Vagina (tissue), 2 donors: ENCODE results near the gene MRGPRE.

Experiments
- POLR2A ChIP-seq, 2 donors: fragments of 450-650 bp; IDR thresholded peaks; one replicate each; pipeline ENCODE4 v1.6.1; 2017; ENCODE audit warnings: antibody characterized with exemption in 2 of 2, mild to moderate bottlenecking in 2 of 2, moderate library complexity in 2 of 2
- POLR2AphosphoS5 ChIP-seq, 2 donors: sonication (generic); formaldehyde crosslinking; IDR thresholded peaks; one replicate each; pipeline ENCODE4 v1.9.0; 2017; ENCODE audit warnings: antibody characterized with exemption in 2 of 2, mild to moderate bottlenecking in 2 of 2, low read depth in 1 of 2; ENCODE audit not compliant: insufficient read depth in 1 of 2
- TF ChIP-seq, protein P1 (sequence below), 3 experiments: fragments of 450-650 bp in 2 of 3; fragments of 200-600 bp in 1 of 3; sonication (generic) in 1 of 3; IDR thresholded peaks; one replicate each; pipeline ENCODE4 v1.5.1; 2017 to 2019; ENCODE audit warnings: antibody characterized with exemption in 3 of 3, mild to moderate bottlenecking in 2 of 3, moderate library complexity in 2 of 3

DNA sequence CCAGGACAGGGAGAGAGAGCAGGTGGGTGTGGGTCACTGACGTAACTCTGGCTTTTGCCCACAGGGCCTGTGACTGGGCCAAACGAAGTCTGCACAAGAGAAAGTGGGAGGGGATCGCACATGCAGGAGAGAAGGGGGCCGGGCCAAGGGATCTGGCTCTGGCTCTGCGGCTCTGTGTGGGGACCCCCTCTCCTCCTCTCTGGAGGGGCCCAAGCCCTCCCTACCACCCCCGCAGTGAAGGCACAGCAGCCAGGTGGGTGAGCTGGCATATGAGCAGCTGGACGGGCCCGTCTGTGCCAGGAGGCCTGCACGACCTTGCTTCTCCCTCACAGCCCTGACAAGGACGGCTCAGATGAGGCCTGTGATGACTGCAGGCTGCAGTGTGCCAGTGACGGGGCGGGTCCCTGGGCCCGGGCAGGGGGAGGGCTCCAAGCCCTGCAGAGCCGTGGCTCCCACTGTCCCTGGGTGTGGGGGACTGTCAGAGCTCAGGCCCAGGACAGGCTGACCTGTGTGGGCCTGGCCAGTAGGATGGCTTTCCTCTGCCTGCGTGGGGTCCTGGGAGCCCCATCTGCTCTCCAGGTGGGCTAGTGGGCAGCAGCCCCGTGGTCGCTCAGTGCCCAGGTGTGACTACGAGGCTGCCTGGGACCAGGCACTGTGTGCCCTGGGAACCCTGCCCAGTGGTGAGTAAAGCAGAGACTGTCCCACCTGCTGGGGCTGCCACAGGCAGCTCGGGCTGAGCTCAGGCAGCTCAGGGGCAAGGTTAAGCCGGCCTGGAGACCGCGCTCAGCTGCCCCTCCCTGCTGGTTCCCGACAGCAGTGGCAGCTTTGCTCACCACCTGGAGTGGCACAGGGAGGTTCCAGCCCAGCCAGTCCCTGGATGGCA lies 35.8 kb downstream of the MRGPRE start:
- TF ChIP-seq POLR2A (IDR thresholded peaks at IDR 0.05): no peak
- TF ChIP-seq, protein P1, sequence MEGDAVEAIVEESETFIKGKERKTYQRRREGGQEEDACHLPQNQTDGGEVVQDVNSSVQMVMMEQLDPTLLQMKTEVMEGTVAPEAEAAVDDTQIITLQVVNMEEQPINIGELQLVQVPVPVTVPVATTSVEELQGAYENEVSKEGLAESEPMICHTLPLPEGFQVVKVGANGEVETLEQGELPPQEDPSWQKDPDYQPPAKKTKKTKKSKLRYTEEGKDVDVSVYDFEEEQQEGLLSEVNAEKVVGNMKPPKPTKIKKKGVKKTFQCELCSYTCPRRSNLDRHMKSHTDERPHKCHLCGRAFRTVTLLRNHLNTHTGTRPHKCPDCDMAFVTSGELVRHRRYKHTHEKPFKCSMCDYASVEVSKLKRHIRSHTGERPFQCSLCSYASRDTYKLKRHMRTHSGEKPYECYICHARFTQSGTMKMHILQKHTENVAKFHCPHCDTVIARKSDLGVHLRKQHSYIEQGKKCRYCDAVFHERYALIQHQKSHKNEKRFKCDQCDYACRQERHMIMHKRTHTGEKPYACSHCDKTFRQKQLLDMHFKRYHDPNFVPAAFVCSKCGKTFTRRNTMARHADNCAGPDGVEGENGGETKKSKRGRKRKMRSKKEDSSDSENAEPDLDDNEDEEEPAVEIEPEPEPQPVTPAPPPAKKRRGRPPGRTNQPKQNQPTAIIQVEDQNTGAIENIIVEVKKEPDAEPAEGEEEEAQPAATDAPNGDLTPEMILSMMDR (IDR thresholded peaks at IDR 0.05): no peak
- TF ChIP-seq POLR2AphosphoS5 (IDR thresholded peaks at IDR 0.05; ENCODE audit: insufficient read depth in 1 of 2, low read depth in 1 of 2): no peak
